ENCODE measurements around the gene PTRH1. TPM values are rescaled to one million over a fixed set of nuclear protein-coding genes. Genes with fewer than 3 reads are reported as not detected.

PTRH1 gene
- total and polyA plus RNA-seq, 2 of the 13 experiments (the other 11 are each of a cell fraction or from before 2014, with no cell fraction given): 4.0 to 10.4 TPM

DNA sequence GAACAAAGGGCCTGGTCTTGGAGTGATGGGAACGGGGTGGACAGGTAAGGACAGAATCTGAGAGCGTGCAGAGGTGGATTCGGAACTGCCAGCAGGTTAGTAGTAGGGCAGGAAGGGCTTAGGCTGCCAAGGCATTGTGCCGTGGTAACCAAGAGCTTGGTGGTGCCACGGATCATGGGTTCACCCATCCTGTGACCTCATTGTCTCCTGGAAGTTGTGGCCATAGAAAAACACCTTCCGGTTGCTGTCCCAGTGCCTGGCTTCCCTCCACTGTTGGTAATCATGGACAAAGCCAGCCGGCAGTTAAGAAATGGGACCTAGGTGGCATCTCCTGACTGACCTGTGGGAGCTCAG, 51.2 kb downstream of the PTRH1 start:
- Histone ChIP-seq H3K4me2 (ENCODE audit: low read depth, low read length) (peak overlapping the region; percentile 55), H3K4me1 (ENCODE audit: insufficient read depth, low read length) (peaks cover 24% of the 10 kb centered on the region), H3K79me2 (ENCODE audit: insufficient read depth, low read length) (no peaks in the 10 kb centered on the region), H3K27me3 (ENCODE audit: control insufficient read depth in 1 of 2, insufficient read depth in 2 of 2, low read length in 2 of 2) (no peaks in the 10 kb centered on the region), H3K9ac (ENCODE audit: insufficient read depth, low read depth, low read length) (0 out of 2 replicates have a peak overlapping the region, but pooled peaks have one; percentile 10), H3K27ac (ENCODE audit: extremely low read length, insufficient read depth, low read length) (no peak overlapping the region), H4K20me1 (ENCODE audit: insufficient read depth, low read length) (no peaks in the 10 kb centered on the region), H2AFZ (ENCODE audit: low read length) (no peak overlapping the region), H3K9me3 (ENCODE audit: low read length) (no peaks in the 10 kb centered on the region), H3K4me3 (replicated peaks in 1 of 3; ENCODE audit: insufficient read depth in 1 of 3, low read depth in 2 of 3, low read length in 3 of 3) (no peak overlapping the region), H3K36me3 (replicated peaks in 1 of 2; ENCODE audit: control insufficient read depth in 1 of 2, insufficient read depth in 2 of 2, low read length in 2 of 2) (no peaks in the 10 kb centered on the region)
- ATAC-seq (no peak), DNase-seq (ENCODE audit: low spot score) (no peak), FAIRE-seq (no peak)
- 0 out of 2 replicates have a peak, but pooled peaks have one; percentile 21 for TF ChIP-seq ZNF891 (CRISPR knock-in tag; IDR thresholded peaks at IDR 0.05)
- TF ChIP-seq PHF20 (CRISPR knock-in tag; IDR thresholded peaks at IDR 0.05): 0 out of 2 replicates have a peak, but pooled peaks have one; percentile 4
- peak; percentile 5 for TF ChIP-seq XRCC5 (optimal IDR thresholded peaks at IDR 0.05; ENCODE audit: low read length)
- TF ChIP-seq ZNF350 (CRISPR knock-in tag; IDR thresholded peaks at IDR 0.05; ENCODE audit: borderline replicate concordance, low read depth): 0 out of 2 replicates have a peak, but pooled peaks have one; percentile 48
- no peak for TF ChIP-seq ZBTB7A (CRISPR knock-in tag; IDR thresholded peaks at IDR 0.05)
- TF ChIP-seq, protein P1, sequence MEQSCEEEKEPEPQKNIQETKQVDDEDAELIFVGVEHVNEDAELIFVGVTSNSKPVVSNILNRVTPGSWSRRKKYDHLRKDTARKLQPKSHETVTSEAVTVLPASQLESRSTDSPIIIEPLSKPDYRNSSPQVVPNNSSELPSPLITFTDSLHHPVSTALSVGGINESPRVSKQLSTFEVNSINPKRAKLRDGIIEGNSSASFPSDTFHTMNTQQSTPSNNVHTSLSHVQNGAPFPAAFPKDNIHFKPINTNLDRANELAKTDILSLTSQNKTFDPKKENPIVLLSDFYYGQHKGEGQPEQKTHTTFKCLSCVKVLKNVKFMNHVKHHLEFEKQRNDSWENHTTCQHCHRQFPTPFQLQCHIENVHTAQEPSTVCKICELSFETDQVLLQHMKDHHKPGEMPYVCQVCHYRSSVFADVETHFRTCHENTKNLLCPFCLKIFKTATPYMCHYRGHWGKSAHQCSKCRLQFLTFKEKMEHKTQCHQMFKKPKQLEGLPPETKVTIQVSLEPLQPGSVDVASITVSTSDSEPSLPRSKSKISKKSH (CRISPR knock-in tag; IDR thresholded peaks at IDR 0.05; ENCODE audit: borderline replicate concordance): 0 out of 2 replicates have a peak, but pooled peaks have one; percentile 47
- TF ChIP-seq, protein P2, sequence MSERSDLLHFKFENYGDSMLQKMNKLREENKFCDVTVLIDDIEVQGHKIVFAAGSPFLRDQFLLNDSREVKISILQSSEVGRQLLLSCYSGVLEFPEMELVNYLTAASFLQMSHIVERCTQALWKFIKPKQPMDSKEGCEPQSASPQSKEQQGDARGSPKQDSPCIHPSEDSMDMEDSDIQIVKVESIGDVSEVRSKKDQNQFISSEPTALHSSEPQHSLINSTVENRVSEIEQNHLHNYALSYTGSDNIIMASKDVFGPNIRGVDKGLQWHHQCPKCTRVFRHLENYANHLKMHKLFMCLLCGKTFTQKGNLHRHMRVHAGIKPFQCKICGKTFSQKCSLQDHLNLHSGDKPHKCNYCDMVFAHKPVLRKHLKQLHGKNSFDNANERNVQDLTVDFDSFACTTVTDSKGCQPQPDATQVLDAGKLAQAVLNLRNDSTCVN (CRISPR knock-in tag; IDR thresholded peaks at IDR 0.05; ENCODE audit: borderline replicate concordance): peak; percentile 11; the same call in 1 of the 2 replicates
- TF ChIP-seq, protein P3, sequence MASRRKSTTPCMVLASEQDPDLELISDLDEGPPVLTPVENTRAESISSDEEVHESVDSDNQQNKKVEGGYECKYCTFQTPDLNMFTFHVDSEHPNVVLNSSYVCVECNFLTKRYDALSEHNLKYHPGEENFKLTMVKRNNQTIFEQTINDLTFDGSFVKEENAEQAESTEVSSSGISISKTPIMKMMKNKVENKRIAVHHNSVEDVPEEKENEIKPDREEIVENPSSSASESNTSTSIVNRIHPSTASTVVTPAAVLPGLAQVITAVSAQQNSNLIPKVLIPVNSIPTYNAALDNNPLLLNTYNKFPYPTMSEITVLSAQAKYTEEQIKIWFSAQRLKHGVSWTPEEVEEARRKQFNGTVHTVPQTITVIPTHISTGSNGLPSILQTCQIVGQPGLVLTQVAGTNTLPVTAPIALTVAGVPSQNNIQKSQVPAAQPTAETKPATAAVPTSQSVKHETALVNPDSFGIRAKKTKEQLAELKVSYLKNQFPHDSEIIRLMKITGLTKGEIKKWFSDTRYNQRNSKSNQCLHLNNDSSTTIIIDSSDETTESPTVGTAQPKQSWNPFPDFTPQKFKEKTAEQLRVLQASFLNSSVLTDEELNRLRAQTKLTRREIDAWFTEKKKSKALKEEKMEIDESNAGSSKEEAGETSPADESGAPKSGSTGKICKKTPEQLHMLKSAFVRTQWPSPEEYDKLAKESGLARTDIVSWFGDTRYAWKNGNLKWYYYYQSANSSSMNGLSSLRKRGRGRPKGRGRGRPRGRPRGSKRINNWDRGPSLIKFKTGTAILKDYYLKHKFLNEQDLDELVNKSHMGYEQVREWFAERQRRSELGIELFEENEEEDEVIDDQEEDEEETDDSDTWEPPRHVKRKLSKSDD (CRISPR knock-in tag; IDR thresholded peaks at IDR 0.05; ENCODE audit: low read depth): no peak
- no peak for TF ChIP-seq ZNF720 (CRISPR knock-in tag; IDR thresholded peaks at IDR 0.05)
- peak; percentile 4; the same call in 1 of the 2 replicates for TF ChIP-seq YEATS4 (CRISPR knock-in tag; IDR thresholded peaks at IDR 0.05; ENCODE audit: borderline replicate concordance)
- no peak for TF ChIP-seq NR3C1 (CRISPR knock-in tag; IDR thresholded peaks at IDR 0.05)
- peak; percentile 62; the same call in 1 of the 2 replicates for TF ChIP-seq NRL (CRISPR knock-in tag; IDR thresholded peaks at IDR 0.05; ENCODE audit: borderline replicate concordance)
- no peak for TF ChIP-seq ZNF761 (CRISPR knock-in tag; conservative IDR thresholded peaks at IDR 0.05)
- no TSS peak for BruUV-seq (replicated peaks)
- CTCF ChIA-PET (ENCODE audit: low intra/inter-chr PET ratio, low total read pairs): no interaction called here
- in situ Hi-C loops (cut with HindIII; ENCODE audit: extremely low pct_ligation_motif_present, low pct_unique_long_range_greater_than_20kb) (no loop called here), intact Hi-C loops (cut with micrococcal nuclease; ENCODE audit: unreplicated experiment) (no loop called here)
- POLR2A ChIA-PET: interaction anchor here (0.8 kb wide), 1 partner anchor 49 kb away, joined by 4 read pairs; no protein-coding TSS in a partner anchor
- 100% methylated on average over 3 of the region's 7 CpGs for WGBS (ENCODE audit: low lambda C conversion rate)
